CD4-positive, alpha-beta T cell treated with Interferon alpha-2 for 1 hour (primary cell): ENCODE results near the gene NOL7.

Experiments used
- DNase-seq, 2 donors: peaks; one replicate each; pipeline ENCODE4 v3.0.0-alpha.2; 2020 to 2022

Gene NOL7

GRCh38 chr6:13600036-13600435 is 15.1 kb upstream of the NOL7 start:
- no peak for DNase-seq

GRCh38 chr6:13604135-13604534 is 11.0 kb upstream of the NOL7 start:
- no peak for DNase-seq

- no peak for DNase-seq
Observed at GRCh38 chr6:13604546-13605416, 10.4 kb upstream of the NOL7 start.

GRCh38 chr6:13605634-13606033 is 9.5 kb upstream of the NOL7 start:
- no peak for DNase-seq

GRCh38 chr6:13611715-13612114 is 3.4 kb upstream of the NOL7 start:
- DNase-seq = peak in 1 of 2 donors; percentile 16

GRCh38 chr6:13613029-13613594 is 2.0 kb upstream of the NOL7 start:
- no peak for DNase-seq

GRCh38 chr6:13614126-13614925 is 809 bp upstream of the NOL7 start:
- no peak for DNase-seq

GRCh38 chr6:13615792-13616120 is 621 bp downstream of the NOL7 start:
- DNase-seq = peak in 1 of 2 donors; percentile 44

GRCh38 chr6:13617066-13617465 is 1.9 kb downstream of the NOL7 start:
- no peak for DNase-seq

GRCh38 chr6:13624871-13625288 is 9.7 kb downstream of the NOL7 start:
- DNase-seq = peak in 1 of 2 donors; percentile 60

GRCh38 chr6:13629459-13630116 is 14.5 kb downstream of the NOL7 start:
- DNase-seq = no peak

GRCh38 chr6:13630499-13630898 is 15.4 kb downstream of the NOL7 start:
- no peak for DNase-seq

GRCh38 chr6:13633343-13633742 is 18.2 kb downstream of the NOL7 start:
- no peak for DNase-seq

- peak in 1 of 2 donors; percentile 22 for DNase-seq
Observed at GRCh38 chr6:13635948-13636658, 21.0 kb downstream of the NOL7 start.

GRCh38 chr6:13638014-13638413 is 22.9 kb downstream of the NOL7 start:
- no peak for DNase-seq

GRCh38 chr6:13638626-13639025 is 23.5 kb downstream of the NOL7 start:
- no peak for DNase-seq

GRCh38 chr6:13641315-13641714 is 26.2 kb downstream of the NOL7 start:
- no peak for DNase-seq

GRCh38 chr6:13643125-13643524 is 28.0 kb downstream of the NOL7 start:
- no peak for DNase-seq

GRCh38 chr6:13648850-13649249 is 33.7 kb downstream of the NOL7 start:
- no peak for DNase-seq

GRCh38 chr6:13649393-13649792 is 34.3 kb downstream of the NOL7 start:
- no peak for DNase-seq

- no peak for DNase-seq
Observed at GRCh38 chr6:13653296-13653695, 38.2 kb downstream of the NOL7 start.

GRCh38 chr6:13654496-13654895 is 39.4 kb downstream of the NOL7 start:
- DNase-seq = no peak

- DNase-seq = no peak
Observed at GRCh38 chr6:13655700-13656099, 40.6 kb downstream of the NOL7 start.
